HuH-7.5 (cell line): Measurements from ENCODE around the gene KLRG1.

Experiments used
- DNase-seq: peaks from one replicate; pipeline ENCODE4 v3.0.0; 2011; ENCODE audit warnings: low spot score

KLRG1 gene

GRCh38 chr12:8989413-8989812, at the start of gene KLRG1:
Gene KLRG1, plus strand, starts transcription at chr12:8989546. Its CDS starts 90 bp downstream, at chr12:8989636.
- DNase-seq = no peak

GRCh38 chr12:8941691-8942478, 47.5 kb upstream of the KLRG1 start:
- no peak for DNase-seq

- DNase-seq = no peak
Observed at GRCh38 chr12:8943565-8944186, 45.7 kb upstream of the KLRG1 start.

GRCh38 chr12:8946733-8947132, 42.6 kb upstream of the KLRG1 start:
- no peak for DNase-seq

GRCh38 chr12:8947737-8948136, 41.6 kb upstream of the KLRG1 start:
- no peak for DNase-seq

GRCh38 chr12:8948701-8949341, 40.5 kb upstream of the KLRG1 start:
- peak; percentile 13 for DNase-seq

GRCh38 chr12:8949342-8950220, 39.8 kb upstream of the KLRG1 start, which contains the start of gene M6PR:
Gene M6PR, minus strand, starts transcription at chr12:8949645. Its CDS starts 3,241 bp downstream, at chr12:8946404.
- DNase-seq = peak; percentile 86

- no peak for DNase-seq
Observed at GRCh38 chr12:8950221-8950527, 39.2 kb upstream of the KLRG1 start.

- DNase-seq = no peak
Observed at GRCh38 chr12:8950702-8951478, 38.5 kb upstream of the KLRG1 start.

GRCh38 chr12:8951744-8952143, 37.6 kb upstream of the KLRG1 start:
- no peak for DNase-seq

GRCh38 chr12:8953773-8954402, 35.5 kb upstream of the KLRG1 start:
- DNase-seq = no peak

- no peak for DNase-seq
Observed at GRCh38 chr12:8956073-8956472, 33.3 kb upstream of the KLRG1 start.

GRCh38 chr12:8956772-8957171, 32.6 kb upstream of the KLRG1 start:
- no peak for DNase-seq

GRCh38 chr12:8957561-8957960, 31.8 kb upstream of the KLRG1 start:
- no peak for DNase-seq

- no peak for DNase-seq
Observed at GRCh38 chr12:8958066-8958465, 31.3 kb upstream of the KLRG1 start.

- no peak for DNase-seq
Observed at GRCh38 chr12:8960176-8960575, 29.2 kb upstream of the KLRG1 start.

- DNase-seq = no peak
Observed at GRCh38 chr12:8968761-8969160, 20.6 kb upstream of the KLRG1 start.

GRCh38 chr12:8969861-8970411, 19.4 kb upstream of the KLRG1 start:
- DNase-seq = no peak

- DNase-seq = no peak
Observed at GRCh38 chr12:8970432-8970831, 18.9 kb upstream of the KLRG1 start.

- DNase-seq = no peak
Observed at GRCh38 chr12:8980137-8980536, 9.2 kb upstream of the KLRG1 start.
